Measurements from ENCODE around the gene NEK10. TPM values are rescaled to one million over a fixed set of nuclear protein-coding genes. Genes with fewer than 3 reads are reported as not detected.
"Not testable (repeated sequence)": the region's sequence is repeated elsewhere in the genome, so short reads cannot be mapped to it uniquely, and the experiment has no call there.

The NEK10 gene
- total RNA-seq, 1 donor from 2014 or later: 11.7 TPM

GRCh38 chr3:27324686-27325085, 44.5 kb downstream of the NEK10 start:
- no peak for DNase-seq
- ATAC-seq (ENCODE audit: poor library complexity): no peak
- intact Hi-C loops (cut with DNase I): no loop called here

- no peak for ATAC-seq (ENCODE audit: poor library complexity)
- intact Hi-C loops (cut with DNase I): no loop called here
- no peak for DNase-seq
These were observed 46.1 kb downstream of the NEK10 start for GRCh38 chr3:27323087-27323570.

GRCh38 chr3:27322634-27323033, 46.5 kb downstream of the NEK10 start:
- DNase-seq: no peak
- intact Hi-C loops (cut with DNase I): no loop called here
- no peak for ATAC-seq (ENCODE audit: poor library complexity)

GRCh38 chr3:27319847-27320526, 49.2 kb downstream of the NEK10 start:
- ATAC-seq (ENCODE audit: poor library complexity) (peak; percentile 83), DNase-seq (no peak)
- intact Hi-C loops (cut with DNase I): loop anchor here (10.0 kb wide), 1 partner anchor 365 kb away; no protein-coding TSS in a partner anchor

- intact Hi-C loops (cut with DNase I): loop anchor here (10.0 kb wide), 1 partner anchor 365 kb away; no protein-coding TSS in a partner anchor
- ATAC-seq (ENCODE audit: poor library complexity) (no peak), DNase-seq (no peak)
These were observed 49.9 kb downstream of the NEK10 start for GRCh38 chr3:27319304-27319703.

GRCh38 chr3:27317096-27317495, 52.1 kb downstream of the NEK10 start:
- ATAC-seq (ENCODE audit: poor library complexity) (no peak), DNase-seq (no peak)
- intact Hi-C loops (cut with DNase I): loop anchor here (10.0 kb wide), 1 partner anchor 368 kb away; no protein-coding TSS in a partner anchor

GRCh38 chr3:27315003-27315402, 54.2 kb downstream of the NEK10 start:
- DNase-seq (no peak), ATAC-seq (ENCODE audit: poor library complexity) (no peak)
- intact Hi-C loops (cut with DNase I): loop anchor here (10.0 kb wide), 1 partner anchor 370 kb away; no protein-coding TSS in a partner anchor

GRCh38 chr3:27312044-27312668, 57.0 kb downstream of the NEK10 start:
- intact Hi-C loops (cut with DNase I): loop anchor here (10.0 kb wide), 1 partner anchor 373 kb away; no protein-coding TSS in a partner anchor
- DNase-seq (no peak), ATAC-seq (ENCODE audit: poor library complexity) (peak; percentile 82)

- intact Hi-C loops (cut with DNase I): loop anchor here (10.0 kb wide), 1 partner anchor 373 kb away; no protein-coding TSS in a partner anchor
- ATAC-seq (ENCODE audit: poor library complexity) (no peak), DNase-seq (no peak)
These were observed 57.8 kb downstream of the NEK10 start for GRCh38 chr3:27311400-27311799.

GRCh38 chr3:27310688-27311087, 58.5 kb downstream of the NEK10 start:
- intact Hi-C loops (cut with DNase I): loop anchor here (10.0 kb wide), 1 partner anchor 374 kb away; no protein-coding TSS in a partner anchor
- no peak for ATAC-seq (ENCODE audit: poor library complexity)
- no peak for DNase-seq

- ATAC-seq (ENCODE audit: poor library complexity): no peak
- no peak for DNase-seq
- intact Hi-C loops (cut with DNase I): no loop called here
These were observed 61.6 kb downstream of the NEK10 start for GRCh38 chr3:27307566-27307965.

GRCh38 chr3:27302891-27303290, 66.3 kb downstream of the NEK10 start:
- DNase-seq: no peak
- no peak for ATAC-seq (ENCODE audit: poor library complexity)
- intact Hi-C loops (cut with DNase I): no loop called here

GRCh38 chr3:27298981-27299380, 70.2 kb downstream of the NEK10 start:
- ATAC-seq (ENCODE audit: poor library complexity); DNase-seq; intact Hi-C loops (cut with DNase I): not testable (repeated sequence)

- ATAC-seq (ENCODE audit: poor library complexity): no peak
- intact Hi-C loops (cut with DNase I): no loop called here
- DNase-seq: no peak
These were observed 75.2 kb downstream of the NEK10 start for GRCh38 chr3:27293939-27294338.

GRCh38 chr3:27290760-27291159, 78.4 kb downstream of the NEK10 start:
- intact Hi-C loops (cut with DNase I): no loop called here

GRCh38 chr3:27289769-27290413, 79.3 kb downstream of the NEK10 start:
- ATAC-seq (ENCODE audit: poor library complexity): no peak
- intact Hi-C loops (cut with DNase I): no loop called here

More at GRCh38 chr3:27290760-27291159, 78.4 kb downstream of the NEK10 start:
- DNase-seq: no peak
- ATAC-seq (ENCODE audit: poor library complexity): no peak

GRCh38 chr3:27287052-27287451, 82.1 kb downstream of the NEK10 start:
- DNase-seq (no peak), ATAC-seq (ENCODE audit: poor library complexity) (no peak)
- intact Hi-C loops (cut with DNase I): no loop called here

More at GRCh38 chr3:27289769-27290413, 79.3 kb downstream of the NEK10 start:
- no peak for DNase-seq

GRCh38 chr3:27286467-27286866, 82.7 kb downstream of the NEK10 start:
- DNase-seq; intact Hi-C loops (cut with DNase I); ATAC-seq (ENCODE audit: poor library complexity): not testable (repeated sequence)

GRCh38 chr3:27285668-27286067, 83.5 kb downstream of the NEK10 start:
- intact Hi-C loops (cut with DNase I): no loop called here
- ATAC-seq (ENCODE audit: poor library complexity): no peak
- DNase-seq: no peak

All from Right ventricle myocardium superior (tissue), 1 donor.